GM23338 (cell line): ENCODE measurements around the gene USP49. TPM values are rescaled to one million over a fixed set of nuclear protein-coding genes. Genes with fewer than 3 reads are reported as not detected.

Source experiments
- ATAC-seq: fragments of 200-7000 bp; cut with Tn5 transposase; 3 replicates; pipeline ENCODE4 v1.9.1; 2020
- DNase-seq: peaks from one replicate; pipeline ENCODE4 v3.0.0-alpha.2; 2015; ENCODE audit warnings: low spot score
- H2AFZ ChIP-seq: fragments of 200-600 bp; sonication (generic); 2 replicates; pipeline ENCODE4 v1.8.0; 2016; ENCODE audit warnings: antibody characterized with exemption, mild to moderate bottlenecking, moderate library complexity
- H3F3A ChIP-seq: fragments of 200-600 bp; sonication (generic); replicated peaks from 2 replicates; pipeline ENCODE4 v1.8.0; 2017; ENCODE audit warnings: antibody characterized with exemption, mixed run types, low read depth
- H3K27ac ChIP-seq: fragments of 200-600 bp; sonication (generic); 2 replicates; pipeline ENCODE4 v1.6.1; 2016; ENCODE audit warnings: low read depth
- H3K27me3 ChIP-seq: fragments of 200-600 bp; sonication (generic); 2 replicates; pipeline ENCODE4 v1.8.0; 2016; ENCODE audit warnings: mild to moderate bottlenecking, mixed run types, moderate library complexity; ENCODE audit not compliant: insufficient read depth
- H3K36me3 ChIP-seq: fragments of 200-600 bp; sonication (generic); 2 replicates; pipeline ENCODE4 v1.8.0; 2016; ENCODE audit warnings: mild to moderate bottlenecking; ENCODE audit not compliant: insufficient read depth
- H3K4me1 ChIP-seq: fragments of 200-600 bp; sonication (generic); 2 replicates; pipeline ENCODE4 v1.8.0; 2016; ENCODE audit warnings: mild to moderate bottlenecking, moderate library complexity; ENCODE audit not compliant: insufficient read depth
- H3K4me2 ChIP-seq: fragments of 200-600 bp; sonication (generic); 2 replicates; pipeline ENCODE4 v1.7.1; 2017; ENCODE audit warnings: mixed run types
- H3K4me3 ChIP-seq: fragments of 200-600 bp; sonication (generic); 2 replicates; pipeline ENCODE4 v1.6.1; 2016; ENCODE audit warnings: mixed run types
- H3K79me2 ChIP-seq: fragments of 200-600 bp; sonication (generic); replicated peaks from 2 replicates; pipeline ENCODE4 v1.8.0; 2017; ENCODE audit warnings: mild to moderate bottlenecking; ENCODE audit not compliant: insufficient read depth
- H3K9me2 ChIP-seq: fragments of 200-600 bp; sonication (generic); 2 replicates; pipeline ENCODE4 v1.8.0; 2017; ENCODE audit not compliant: insufficient read depth
- H4K20me1 ChIP-seq: fragments of 200-600 bp; sonication (generic); replicated peaks from 2 replicates; pipeline ENCODE4 v1.8.0; 2017; ENCODE audit warnings: mild to moderate bottlenecking; ENCODE audit not compliant: insufficient read depth
- H3K27ac Mint-ChIP-seq: 2 replicates; pipeline ENCODE4 v1.8.0; 2020; ENCODE audit warnings: inconsistent platforms, mild to moderate bottlenecking, moderate library complexity, mixed read lengths
- H3K27me3 Mint-ChIP-seq: 3 replicates; pipeline ENCODE4 v1.8.0; 2022; ENCODE audit warnings: low read depth, mild to moderate bottlenecking, moderate library complexity, mixed read lengths, inconsistent platforms; ENCODE audit not compliant: insufficient read depth, poor library complexity
- H3K36me3 Mint-ChIP-seq: 3 replicates; pipeline ENCODE4 v1.8.0; 2021; ENCODE audit warnings: low read depth, mild to moderate bottlenecking, inconsistent platforms, moderate library complexity, mixed read lengths
- H3K4me1 Mint-ChIP-seq: 3 replicates; pipeline ENCODE4 v1.8.0; 2020; ENCODE audit warnings: mild to moderate bottlenecking, inconsistent platforms, mixed read lengths
- H3K4me3 Mint-ChIP-seq: 3 replicates; pipeline ENCODE4 v1.8.0; 2021; ENCODE audit warnings: moderate library complexity, mild to moderate bottlenecking, inconsistent platforms, mixed read lengths
- H3K9me3 Mint-ChIP-seq: 3 replicates; pipeline ENCODE4 v1.8.0; 2020; ENCODE audit warnings: moderate library complexity, mild to moderate bottlenecking, inconsistent platforms, mixed read lengths
- CREB1 ChIP-seq: fragments of 250-450 bp; sonication (Bioruptor Pico); IDR thresholded peaks from 2 replicates; pipeline ENCODE4 v1.5.0; 2020; ENCODE audit warnings: low read depth, mild to moderate bottlenecking, moderate library complexity
- ETS1 ChIP-seq: IDR thresholded peaks from 2 replicates; pipeline ENCODE4 v1.6.1; 2016; ENCODE audit warnings: antibody characterized with exemption
- EZH2 ChIP-seq: fragments of 200-600 bp; sonication (generic); IDR thresholded peaks from one replicate; pipeline ENCODE4 v1.8.0; 2017; ENCODE audit warnings: antibody characterized with exemption, mild to moderate bottlenecking, low read depth; ENCODE audit not compliant: unreplicated experiment
- EZH2phosphoT487 ChIP-seq: fragments of 200-600 bp; sonication (generic); IDR thresholded peaks from one replicate; pipeline ENCODE4 v1.8.1; 2018; ENCODE audit warnings: antibody characterized with exemption; ENCODE audit not compliant: unreplicated experiment
- JUNB ChIP-seq: IDR thresholded peaks from one replicate; pipeline ENCODE4 v1.6.1; 2016; ENCODE audit warnings: antibody characterized with exemption; ENCODE audit not compliant: unreplicated experiment
- NANOG ChIP-seq: IDR thresholded peaks from 2 replicates; pipeline ENCODE4 v1.6.1; 2016; ENCODE audit warnings: antibody characterized with exemption, borderline replicate concordance
- REST ChIP-seq: IDR thresholded peaks from one replicate; pipeline ENCODE4 v1.6.1; 2018; ENCODE audit warnings: antibody characterized with exemption; ENCODE audit not compliant: unreplicated experiment
- STAT1 ChIP-seq: IDR thresholded peaks from one replicate; pipeline ENCODE4 v1.6.1; 2016; ENCODE audit warnings: antibody characterized with exemption; ENCODE audit not compliant: unreplicated experiment
- ZNF114 ChIP-seq: fragments of 250-450 bp; sonication (Bioruptor Pico); IDR thresholded peaks from 2 replicates; pipeline ENCODE4 v1.5.0; 2020; ENCODE audit warnings: mild to moderate bottlenecking, moderate library complexity
- ZNF462 ChIP-seq: fragments of 250-450 bp; sonication (Bioruptor Pico); IDR thresholded peaks from 2 replicates; pipeline ENCODE4 v1.5.0; 2020; ENCODE audit warnings: mild to moderate bottlenecking, moderate library complexity
- polyA plus RNA-seq: library from polyadenylated mRNA; unstranded; fragments of >200 nt; fragmentation: Nextera tagmentation; extraction: Ambion mirVana; gene quantifications from 2 replicates; pipeline ENCODE4 v1.2.1, GENCODE V29; 2016
- total RNA-seq: library from RNA; depleted of rRNA; stranded (reverse); fragments of >200 nt; shearing (Covaris generic); gene quantifications from 2 replicates; pipeline ENCODE4 v1.2.3, GENCODE V29; 2014

The USP49 gene
- total and polyA plus RNA-seq, 2 experiments from 2014 or later: 5.9 to 21.5 TPM

GRCh38 chr6:41798901-41799558 lies 96.1 kb downstream of the USP49 start:
- H3K4me1 Mint-ChIP-seq: no peaks in the 10 kb centered on the region
- peaks cover 10% of the 10 kb centered on the region for H3K36me3 Mint-ChIP-seq
- H3K4me3 Mint-ChIP-seq: no peak overlapping the region
- no peak overlapping the region for H3K4me3 ChIP-seq
- TF ChIP-seq ZNF114: no peak
- no peaks in the 10 kb centered on the region for H3K79me2 ChIP-seq
- no peak for DNase-seq
- no peak overlapping the region for H3K4me2 ChIP-seq
- peaks cover 3% of the 10 kb centered on the region for H3K27me3 Mint-ChIP-seq
- H3K36me3 ChIP-seq: no peaks in the 10 kb centered on the region
- H3F3A ChIP-seq: no peaks in the 10 kb centered on the region
- no peaks in the 10 kb centered on the region for H3K9me2 ChIP-seq
- H3K4me1 ChIP-seq: no peaks in the 10 kb centered on the region
- H3K9me3 Mint-ChIP-seq: no peaks in the 10 kb centered on the region; the same call in 2 of the 3 replicates
- no peak overlapping the region for H2AFZ ChIP-seq
- no peak overlapping the region for H3K27ac ChIP-seq
- ATAC-seq: no peak
- no peaks in the 10 kb centered on the region; the same call in 1 of the 2 replicates for H3K27me3 ChIP-seq
- H3K27ac Mint-ChIP-seq: no peak overlapping the region
- H4K20me1 ChIP-seq: no peaks in the 10 kb centered on the region; the same call in 1 of the 2 replicates

- Mint-ChIP-seq H3K9me3 (no peaks in the 10 kb centered on the region; the same call in 2 of the 3 replicates), H3K27me3 (peaks cover 3% of the 10 kb centered on the region), H3K27ac (no peak overlapping the region), H3K4me3 (no peak overlapping the region), H3K36me3 (peaks cover 21% of the 10 kb centered on the region), H3K4me1 (no peaks in the 10 kb centered on the region)
- Histone ChIP-seq H3K4me1 (no peaks in the 10 kb centered on the region), H3K4me2 (no peak overlapping the region), H3K9me2 (no peaks in the 10 kb centered on the region), H3K27ac (no peak overlapping the region), H3K4me3 (no peak overlapping the region), H3K79me2 (no peaks in the 10 kb centered on the region), H4K20me1 (no peaks in the 10 kb centered on the region; the same call in 1 of the 2 replicates), H2AFZ (no peak overlapping the region), H3K36me3 (peaks cover under 1% of the 10 kb centered on the region; the same call in 1 of the 2 replicates), H3K27me3 (no peaks in the 10 kb centered on the region; the same call in 1 of the 2 replicates), H3F3A (0 out of 2 replicates have a peak, but pooled peaks cover 2% of the 10 kb centered on the region)
- ATAC-seq (no peak), DNase-seq (no peak)
- TF ChIP-seq JUNB (no peak), ETS1 (no peak), EZH2phosphoT487 (no peak), ZNF462 (no peak), CREB1 (no peak), NANOG (no peak), STAT1 (no peak), REST (no peak), EZH2 (no peak), ZNF114 (no peak)
Measured at GRCh38 chr6:41796474-41796873, 98.7 kb downstream of the USP49 start.
